Spleen (tissue), 11 donors: Measurements from ENCODE around the gene SLC26A11. TPM values are rescaled to one million over a fixed set of nuclear protein-coding genes. Genes with fewer than 3 reads are reported as not detected.
"Not testable (repeated sequence)": the region's sequence is repeated elsewhere in the genome, so short reads cannot be mapped to it uniquely, and the experiment has no call there.

ENCODE experiments used
- DNase-seq: peaks from one replicate; pipeline ENCODE4 v3.0.0-alpha.2; 2020
- H3K27ac ChIP-seq, 8 donors: fragments of 200-600 bp; sonication (generic) in 7 of 8; 1 replicate in 4 of 8; 2 replicates in 4 of 8; pipeline versions ENCODE4 v1.5.0 to v1.8.0; 2016 to 2021; ENCODE audit warnings: inconsistent platforms in 4 of 8, mild to moderate bottlenecking in 4 of 8, moderate library complexity in 1 of 8
- H3K27me3 ChIP-seq, 7 donors: fragments of 200-600 bp; sonication (generic) in 6 of 7; replicated peaks in 1 of 7; 1 replicate in 4 of 7; 2 replicates in 3 of 7; pipeline versions ENCODE4 v1.5.0 to v1.8.0; 2016 to 2021; ENCODE audit warnings: inconsistent platforms in 3 of 7, mild to moderate bottlenecking in 1 of 7
- H3K36me3 ChIP-seq, 6 donors: fragments of 200-600 bp; sonication (generic) in 5 of 6; 1 replicate in 4 of 6; 2 replicates in 2 of 6; pipeline versions ENCODE4 v1.5.0 to v1.8.0; 2016 to 2021; ENCODE audit warnings: inconsistent platforms in 2 of 6
- H3K4me1 ChIP-seq, 6 donors: fragments of 200-600 bp; sonication (generic) in 5 of 6; 1 replicate in 3 of 6; 2 replicates in 3 of 6; pipeline versions ENCODE4 v1.5.0 to v1.8.0; 2016 to 2021; ENCODE audit warnings: inconsistent platforms in 3 of 6
- H3K4me3 ChIP-seq, 8 donors: fragments of 200-600 bp; sonication (generic) in 7 of 8; 1 replicate in 4 of 8; 2 replicates in 4 of 8; pipeline versions ENCODE4 v1.5.0 to v1.8.0; 2016 to 2021; ENCODE audit warnings: inconsistent platforms in 4 of 8, mild to moderate bottlenecking in 4 of 8, moderate library complexity in 2 of 8
- H3K9me3 ChIP-seq, 8 donors: fragments of 200-600 bp; sonication (generic) in 7 of 8; 1 replicate in 4 of 8; 2 replicates in 4 of 8; pipeline versions ENCODE4 v1.5.0 to v1.8.0; 2016 to 2021; ENCODE audit warnings: inconsistent platforms in 4 of 8
- CTCF ChIP-seq, 11 experiments: fragments of 200-600 bp in 7 of 11; fragments of 450-650 bp in 4 of 11; sonication (generic) in 4 of 11; IDR thresholded peaks in 8 of 11; conservative IDR thresholded peaks in 3 of 11; 1 replicate in 7 of 11; 2 replicates in 4 of 11; pipeline versions ENCODE4 v1.4.0 to v1.8.0; 2016 to 2021; ENCODE audit warnings: antibody characterized with exemption in 11 of 11, inconsistent platforms in 4 of 11, mild to moderate bottlenecking in 1 of 11
- POLR2A ChIP-seq, 3 donors: fragments of 450-650 bp; IDR thresholded peaks; one replicate each; pipeline ENCODE4 v1.5.1; 2017; ENCODE audit warnings: antibody characterized with exemption in 3 of 3, mild to moderate bottlenecking in 1 of 3
- POLR2AphosphoS5 ChIP-seq, 3 donors: sonication (generic); formaldehyde crosslinking; IDR thresholded peaks; one replicate each; pipeline ENCODE4 v1.5.1; 2017; ENCODE audit warnings: antibody characterized with exemption in 3 of 3
- WGBS, 5 donors: extraction: QIAGEN DNeasy Blood & Tissue Kit in 3 of 5; methylation state at CpG; one replicate each; pipeline versions ENCODE4 v1.1.5 to v1.1.7; 2013 to 2018; 5-methylcytosine and 5-hydroxymethylcytosine counted together
- intact Hi-C: fragments of 100-400 bp; cut with DNase I; formaldehyde crosslinking; loops from one replicate; pipeline ENCODE4 v1.15.0; 2023; ENCODE audit warnings: low total_unique reads
- polyA plus RNA-seq, 3 donors: library from polyadenylated mRNA; stranded (reverse); fragments of 200-250 nt; gene quantifications; one replicate each; pipeline ENCODE4 v1.2.1, GENCODE V29; 2013
- total RNA-seq, 7 donors: library from RNA; depleted of rRNA in 3 of 7; stranded (reverse); fragments of >200 nt in 3 of 7; fragmentation: NEBNext Ultra II Directional in 4 of 7; extraction: Animal tissue kit (Norgen Biotek cat#: 25700) in 4 of 7; gene quantifications; one replicate each; pipeline versions ENCODE4 v1.1.0 to v1.2.1, GENCODE V29; 2016 to 2021
- donor health status: healthy with polysubstance abuse.
- donor health status: DM: no; HTN: no; CAD: no; lungs with moderate emphysema.
- donor health status: DM: no; HTN: no; CAD: no.
- donor health status: Bipolar disorder and iron deficiency.
- donor health status: healthy.
- donor health status: DM: no; HTN: no; CAD: no.
- donor health status: DM: yes; HTN: yes; CAD: no.

The SLC26A11 gene
- total and polyA plus RNA-seq, 10 donors: 6.8 to 39.7 (median 30.5) TPM

GRCh38 chr17:80195671-80196529, 24.3 kb upstream of the SLC26A11 start:
- peaks cover 0 to 32% (median 5%) of the 10 kb centered on the region in 6 donors for H3K4me1 ChIP-seq
- H3K27me3 ChIP-seq: peaks cover 0 to 24% (median 0%) of the 10 kb centered on the region in 7 donors
- H3K36me3 ChIP-seq: no peaks in the 10 kb centered on the region
- H3K4me3 ChIP-seq: no peak overlapping the region
- WGBS, 5 donors: 49 to 63% (median 59%) methylated on average over 24 to 27 of the region's 27 CpGs
- TF ChIP-seq POLR2A (IDR thresholded peaks at IDR 0.05) (no peak), POLR2AphosphoS5 (IDR thresholded peaks at IDR 0.05) (peak in 2 of 3 donors; percentile 54 to 56), CTCF (IDR thresholded peaks at IDR 0.05 in 8 of 11, conservative IDR thresholded peaks at IDR 0.05 in 3 of 11) (peak; percentile 62 to 96 (median 91))
- no peaks in the 10 kb centered on the region for H3K9me3 ChIP-seq
- H3K27ac ChIP-seq: no peak overlapping the region
- intact Hi-C loops: loop anchor here (5.0 kb wide), 1 partner anchor 56 kb away; no protein-coding TSS in a partner anchor
- DNase-seq: peak; percentile 79

- TF ChIP-seq CTCF (IDR thresholded peaks at IDR 0.05 in 8 of 11, conservative IDR thresholded peaks at IDR 0.05 in 3 of 11) (no peak), POLR2AphosphoS5 (IDR thresholded peaks at IDR 0.05) (no peak), POLR2A (IDR thresholded peaks at IDR 0.05) (no peak)
- Histone ChIP-seq H3K27me3 (peaks cover 0 to 17% (median 0%) of the 10 kb centered on the region in 7 donors), H3K9me3 (no peaks in the 10 kb centered on the region), H3K4me1 (peaks cover 0 to 27% (median 3%) of the 10 kb centered on the region in 6 donors), H3K36me3 (no peaks in the 10 kb centered on the region), H3K27ac (peak overlapping the region in 3 of 8 donors; percentile 21 to 40 (median 30)), H3K4me3 (no peak overlapping the region)
- WGBS, 5 donors: 91 to 95% (median 92%) methylated on average over 7 of the region's 7 CpGs
- DNase-seq: no peak
- intact Hi-C loops: loop anchor here (5.0 kb wide), 1 partner anchor 56 kb away; no protein-coding TSS in a partner anchor
These were observed 23.6 kb upstream of the SLC26A11 start for GRCh38 chr17:80196652-80197051.

GRCh38 chr17:80198144-80198661, 22.0 kb upstream of the SLC26A11 start:
- TF ChIP-seq POLR2AphosphoS5 (IDR thresholded peaks at IDR 0.05) (peak in 2 of 3 donors; percentile 36 to 60), CTCF (IDR thresholded peaks at IDR 0.05 in 8 of 11, conservative IDR thresholded peaks at IDR 0.05 in 3 of 11) (no peak), POLR2A (IDR thresholded peaks at IDR 0.05) (no peak)

GRCh38 chr17:80199295-80199694, 20.9 kb upstream of the SLC26A11 start:
- not testable (repeated sequence) for H3K9me3 ChIP-seq, H3K27me3 ChIP-seq, DNase-seq, H3K4me3 ChIP-seq
- Histone ChIP-seq H3K4me1 (peaks cover 0 to 17% (median 0%) of the 10 kb centered on the region in 6 donors), H3K27ac (peak overlapping the region in 1 of 8 donors; percentile 50), H3K36me3 (peaks cover 0 to 17% (median 0%) of the 10 kb centered on the region in 6 donors)
- WGBS, 5 donors: 67 to 77% (median 71%) methylated on average over 6 of the region's 6 CpGs
- intact Hi-C loops: loop anchor here (5.0 kb wide), 1 partner anchor 53 kb away; no protein-coding TSS in a partner anchor

More at GRCh38 chr17:80198144-80198661, 22.0 kb upstream of the SLC26A11 start:
- peak; percentile 74 for DNase-seq
- intact Hi-C loops: loop anchor here (5.0 kb wide), 1 partner anchor 54 kb away; no protein-coding TSS in a partner anchor
- 76 to 93% (median 84%) methylated on average over 15 to 27 of the region's 27 CpGs for WGBS, 5 donors
- peaks cover 0 to 6% (median 0%) of the 10 kb centered on the region in 6 donors for H3K36me3 ChIP-seq
- H3K27ac ChIP-seq: peak overlapping the region in 4 of 8 donors; percentile 33 to 50 (median 36)
- H3K27me3 ChIP-seq: peaks cover 0 to 6% (median 0%) of the 10 kb centered on the region in 7 donors
- peaks cover 0 to 17% (median 0%) of the 10 kb centered on the region in 6 donors for H3K4me1 ChIP-seq
- peak overlapping the region in 2 of 8 donors; percentile 3 to 6 for H3K4me3 ChIP-seq
- no peaks in the 10 kb centered on the region for H3K9me3 ChIP-seq
